HUES6 (cell line): ENCODE data around the gene GPX1.
"Not testable (repeated sequence)": the region's sequence is repeated elsewhere in the genome, so short reads cannot be mapped to it uniquely, and the experiment has no call there.

Experiments
- H3K27ac ChIP-seq: 2 replicates; pipeline ENCODE4 v1.7.0; 2013; ENCODE audit warnings: low read depth, mild to moderate bottlenecking, low read length, inconsistent platforms
- H3K27me3 ChIP-seq: 2 replicates; pipeline ENCODE4 v1.6.1; 2013; ENCODE audit warnings: low read length; ENCODE audit not compliant: control insufficient read depth, insufficient read depth
- H3K36me3 ChIP-seq: 2 replicates; pipeline ENCODE4 v1.6.1; 2013; ENCODE audit warnings: low read length; ENCODE audit not compliant: control insufficient read depth, insufficient read depth
- H3K4me1 ChIP-seq: 2 replicates; pipeline ENCODE4 v1.6.1; 2013; ENCODE audit warnings: low read length; ENCODE audit not compliant: control insufficient read depth, insufficient read depth
- H3K4me3 ChIP-seq: 2 replicates; pipeline ENCODE4 v1.5.1; 2013; ENCODE audit warnings: low read depth, low read length
- H3K9ac ChIP-seq: one replicate; pipeline ENCODE4 v1.6.1; 2013; ENCODE audit warnings: mild to moderate bottlenecking, low read length
- H3K9me3 ChIP-seq: 2 replicates; pipeline ENCODE4 v1.6.1; 2013; ENCODE audit warnings: low read depth, low read length; ENCODE audit not compliant: control insufficient read depth, insufficient read depth

The GPX1 gene

GRCh38 chr3:49358217-49358883 lies at the start of gene GPX1:
TSS of gene GPX1 (minus strand) at chr3:49358353. CDS start at chr3:49358278, 75 bp downstream.
- peak within 1 kb of the TSS; percentile 70 for H3K4me3 ChIP-seq
- peak within 1 kb of the TSS; percentile 88 for H3K27ac ChIP-seq
- H3K4me1 ChIP-seq: peaks cover 18% of the 10 kb centered on the region
- H3K9me3 ChIP-seq: no peaks in the 10 kb centered on the region
- H3K27me3 ChIP-seq: no peaks in the 10 kb centered on the region
- peaks cover 57% of the 10 kb centered on the region for H3K36me3 ChIP-seq
- peak within 1 kb of the TSS; percentile 89 for H3K9ac ChIP-seq

GRCh38 chr3:49406571-49407565 lies 48.7 kb upstream of the GPX1 start:
- H3K4me1 ChIP-seq: peaks cover 16% of the 10 kb centered on the region
- peaks cover 16% of the 10 kb centered on the region for H3K36me3 ChIP-seq
- H3K27ac ChIP-seq: no peak overlapping the region
- H3K4me3 ChIP-seq: no peak overlapping the region
- no peak overlapping the region for H3K9ac ChIP-seq
- H3K9me3 ChIP-seq: no peaks in the 10 kb centered on the region
- no peaks in the 10 kb centered on the region for H3K27me3 ChIP-seq

- H3K9me3 ChIP-seq, H3K27me3 ChIP-seq, H3K4me3 ChIP-seq, H3K27ac ChIP-seq, H3K9ac ChIP-seq: not testable (repeated sequence)
- Histone ChIP-seq H3K36me3 (peaks cover 21% of the 10 kb centered on the region), H3K4me1 (peaks cover 16% of the 10 kb centered on the region)
Measured at GRCh38 chr3:49405570-49405969, 47.4 kb upstream of the GPX1 start.

- Histone ChIP-seq H3K27ac (no peak overlapping the region), H3K9ac (no peak overlapping the region), H3K9me3 (no peaks in the 10 kb centered on the region), H3K4me3 (no peak overlapping the region), H3K27me3 (no peaks in the 10 kb centered on the region), H3K36me3 (peaks cover 21% of the 10 kb centered on the region), H3K4me1 (peaks cover 11% of the 10 kb centered on the region)
Measured at GRCh38 chr3:49403891-49404290, 45.7 kb upstream of the GPX1 start.

- Histone ChIP-seq H3K9ac (no peak overlapping the region), H3K27ac (no peak overlapping the region), H3K4me3 (no peak overlapping the region), H3K27me3 (no peaks in the 10 kb centered on the region), H3K9me3 (no peaks in the 10 kb centered on the region), H3K4me1 (peaks cover 11% of the 10 kb centered on the region), H3K36me3 (peaks cover 23% of the 10 kb centered on the region)
Measured at GRCh38 chr3:49401766-49402165, 43.6 kb upstream of the GPX1 start.

- peaks cover 3% of the 10 kb centered on the region; the same call in 1 of the 2 replicates for H3K4me1 ChIP-seq
- H3K27ac ChIP-seq: no peak overlapping the region
- H3K4me3 ChIP-seq: no peak overlapping the region
- no peaks in the 10 kb centered on the region for H3K9me3 ChIP-seq
- H3K9ac ChIP-seq: no peak overlapping the region
- no peaks in the 10 kb centered on the region for H3K27me3 ChIP-seq
- peaks cover 30% of the 10 kb centered on the region for H3K36me3 ChIP-seq
Measured at GRCh38 chr3:49399461-49399860, 41.3 kb upstream of the GPX1 start.

- no peak overlapping the region for H3K27ac ChIP-seq
Measured at GRCh38 chr3:49397470-49397869, 39.3 kb upstream of the GPX1 start.

GRCh38 chr3:49391310-49391709 lies 33.2 kb upstream of the GPX1 start:
- not testable (repeated sequence) for H3K4me3 ChIP-seq, H3K9me3 ChIP-seq, H3K36me3 ChIP-seq, H3K4me1 ChIP-seq, H3K9ac ChIP-seq, H3K27ac ChIP-seq, H3K27me3 ChIP-seq

More at GRCh38 chr3:49397470-49397869, 39.3 kb upstream of the GPX1 start:
- Histone ChIP-seq H3K4me1 (peaks cover 3% of the 10 kb centered on the region; the same call in 1 of the 2 replicates), H3K27me3 (no peaks in the 10 kb centered on the region), H3K36me3 (peaks cover 19% of the 10 kb centered on the region), H3K4me3 (no peak overlapping the region), H3K9ac (no peak overlapping the region), H3K9me3 (no peaks in the 10 kb centered on the region)

GRCh38 chr3:49389297-49389696 lies 31.1 kb upstream of the GPX1 start:
- Histone ChIP-seq H3K9ac (no peak overlapping the region), H3K9me3 (no peaks in the 10 kb centered on the region), H3K4me1 (no peaks in the 10 kb centered on the region), H3K36me3 (peaks cover 3% of the 10 kb centered on the region; the same call in 1 of the 2 replicates), H3K27me3 (no peaks in the 10 kb centered on the region), H3K4me3 (no peak overlapping the region), H3K27ac (no peak overlapping the region)

- H3K9ac ChIP-seq: no peak overlapping the region
- no peak overlapping the region for H3K4me3 ChIP-seq
- H3K36me3 ChIP-seq: peaks cover 3% of the 10 kb centered on the region; the same call in 1 of the 2 replicates
- H3K27me3 ChIP-seq: no peaks in the 10 kb centered on the region
- no peaks in the 10 kb centered on the region for H3K4me1 ChIP-seq
- H3K9me3 ChIP-seq: no peaks in the 10 kb centered on the region
- no peak overlapping the region for H3K27ac ChIP-seq
Measured at GRCh38 chr3:49388289-49388820, 30.2 kb upstream of the GPX1 start.

GRCh38 chr3:49387721-49388120 lies 29.6 kb upstream of the GPX1 start:
- H3K27ac ChIP-seq: no peak overlapping the region
- no peak overlapping the region for H3K4me3 ChIP-seq
- no peaks in the 10 kb centered on the region for H3K27me3 ChIP-seq
- H3K9me3 ChIP-seq: no peaks in the 10 kb centered on the region
- H3K4me1 ChIP-seq: no peaks in the 10 kb centered on the region
- peaks cover 3% of the 10 kb centered on the region; the same call in 1 of the 2 replicates for H3K36me3 ChIP-seq
- no peak overlapping the region for H3K9ac ChIP-seq
